Transverse colon (tissue), 4 donors: ENCODE results near the gene ICAM4. TPM values are rescaled to one million over a fixed set of nuclear protein-coding genes. Genes with fewer than 3 reads are reported as not detected.

ENCODE experiments used
- DNase-seq: peaks from one replicate; pipeline ENCODE4 v3.0.0-alpha.2; 2019
- H3K27ac ChIP-seq, 4 donors: fragments of 200-600 bp; sonication (generic); 2 replicates each; pipeline ENCODE4 v1.5.1; 2016 to 2018; ENCODE audit warnings: inconsistent platforms in 4 of 4
- H3K27me3 ChIP-seq: fragments of 200-600 bp; sonication (generic); 2 replicates; pipeline ENCODE4 v1.5.1; 2017; ENCODE audit warnings: inconsistent platforms
- H3K36me3 ChIP-seq, 4 donors: fragments of 200-600 bp; sonication (generic); 2 replicates each; pipeline ENCODE4 v1.5.1; 2017 to 2019; ENCODE audit warnings: inconsistent platforms in 4 of 4
- H3K4me1 ChIP-seq, 4 donors: fragments of 200-600 bp; sonication (generic); 2 replicates each; pipeline ENCODE4 v1.5.1; 2017 to 2020; ENCODE audit warnings: inconsistent platforms in 4 of 4
- H3K4me3 ChIP-seq, 4 donors: fragments of 200-600 bp; sonication (generic); 1 replicate in 1 of 4; 2 replicates in 3 of 4; pipeline versions ENCODE4 v1.5.1 to v1.6.1; 2017 to 2019; ENCODE audit warnings: inconsistent platforms in 4 of 4
- H3K9me3 ChIP-seq, 2 donors: fragments of 200-600 bp; sonication (generic); 2 replicates each; pipeline ENCODE4 v1.5.1; 2017 to 2019; ENCODE audit warnings: inconsistent platforms in 2 of 2
- EP300 ChIP-seq: sonication (generic); formaldehyde crosslinking; IDR thresholded peaks from one replicate; pipeline ENCODE4 v1.6.1; 2017; ENCODE audit warnings: antibody characterized with exemption, low read depth
- POLR2A ChIP-seq: fragments of 450-650 bp; IDR thresholded peaks from one replicate; pipeline ENCODE4 v1.6.1; 2016; ENCODE audit warnings: antibody characterized with exemption, mild to moderate bottlenecking, moderate library complexity
- POLR2AphosphoS5 ChIP-seq, 3 donors: sonication (generic); formaldehyde crosslinking; IDR thresholded peaks; one replicate each; pipeline ENCODE4 v1.6.1; 2016; ENCODE audit warnings: antibody characterized with exemption in 3 of 3
- WGBS, 2 donors: methylation state at CpG; one replicate each; pipeline ENCODE4 v1.1.5; 2018; ENCODE audit warnings: low coverage in 1 of 2; 5-methylcytosine and 5-hydroxymethylcytosine counted together
- in situ Hi-C, 4 donors: fragments of 200-750 bp; cut with MboI; loops; one replicate each; pipeline versions ENCODE4 v1.15.0 to v1.15.1; 2017; ENCODE audit warnings: low sequenced_read_pairs in 3 of 4, low pct_ligation_motif_present in 1 of 4, low pct_unique_long_range_greater_than_20kb in 1 of 4
- intact Hi-C: fragments of 100-400 bp; cut with DNase I; formaldehyde crosslinking; loops from one replicate; pipeline ENCODE4 v1.15.1; 2023; ENCODE audit warnings: low total_unique reads
- total RNA-seq, 4 donors: library from RNA; depleted of rRNA; stranded (reverse); fragments of >200 nt; gene quantifications; one replicate each; pipeline ENCODE4 v1.1.0, GENCODE V29; 2016
- TF ChIP-seq, protein P1 (sequence below), 5 experiments: fragments of 200-600 bp in 3 of 5; fragments of 450-650 bp in 2 of 5; sonication (generic) in 3 of 5; IDR thresholded peaks; 1 replicate in 2 of 5; 2 replicates in 3 of 5; pipeline ENCODE4 v1.5.1; 2016 to 2017; ENCODE audit warnings: antibody characterized with exemption in 5 of 5, inconsistent platforms in 3 of 5, mild to moderate bottlenecking in 2 of 5, moderate library complexity in 1 of 5

ICAM4 gene
- total RNA-seq, 4 donors from 2014 or later, result 0.48 to 0.55 TPM; not detected in 2

DNA sequence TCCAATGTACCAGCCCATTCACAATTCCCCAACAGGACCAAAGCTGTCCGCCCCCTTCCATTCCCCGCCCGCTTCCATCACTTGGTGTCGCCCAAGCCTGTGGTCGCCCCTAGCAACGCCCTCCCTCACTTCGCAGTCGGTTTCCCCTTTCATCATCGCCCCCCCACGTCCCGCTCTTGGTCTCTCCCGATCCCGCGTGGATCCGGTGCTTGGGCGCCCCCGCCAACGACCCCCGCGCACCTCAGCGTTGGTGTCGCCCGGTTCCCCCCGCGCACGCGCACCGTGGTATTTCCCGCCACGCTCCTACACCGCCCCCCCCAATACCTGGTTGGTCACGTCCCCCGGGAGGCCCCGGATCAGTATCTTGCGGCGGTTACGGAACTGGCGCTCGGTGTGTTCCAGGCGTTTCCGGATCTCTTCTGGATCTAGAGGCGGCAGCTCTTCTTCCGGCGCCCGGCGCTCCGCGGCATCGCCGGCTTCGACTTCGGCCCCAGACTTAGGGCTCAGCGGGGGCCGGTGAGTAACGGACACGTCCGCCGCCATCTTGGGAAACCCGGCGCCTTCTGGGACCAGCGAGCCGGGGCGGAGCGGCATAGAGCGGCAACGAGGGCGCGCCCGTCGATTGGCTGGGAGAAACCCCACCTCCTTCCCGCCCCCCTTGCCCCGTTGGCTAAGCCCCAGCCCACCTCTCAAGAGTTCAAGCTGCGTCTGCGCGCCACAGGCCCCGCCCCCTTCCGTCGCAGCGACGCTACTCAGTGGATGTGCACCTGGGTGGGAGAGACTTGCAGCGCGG, 46.4 kb downstream of the ICAM4 start, which contains the start of gene RAVER1:
Gene RAVER1 (minus strand): TSS at position 565 of the 793 bp plus-strand sequence. CDS start 22 bp downstream, at position 543.
- no peaks in the 10 kb centered on the region for H3K27me3 ChIP-seq
- no peaks in the 10 kb centered on the region for H3K9me3 ChIP-seq
- peak within 1 kb of the TSS; percentile 90 to 95 (median 91) for H3K27ac ChIP-seq
- 1% methylated on average over 35 of the region's 82 CpGs; no CpG with 5 or more reads in 1 of the 2 donors for WGBS, 2 donors
- DNase-seq, result peak; percentile 99
- in situ Hi-C loops, result no loop called here
- TF ChIP-seq EP300, result no peak
- TF ChIP-seq POLR2A, result peak; percentile 74
- TF ChIP-seq, protein P1, sequence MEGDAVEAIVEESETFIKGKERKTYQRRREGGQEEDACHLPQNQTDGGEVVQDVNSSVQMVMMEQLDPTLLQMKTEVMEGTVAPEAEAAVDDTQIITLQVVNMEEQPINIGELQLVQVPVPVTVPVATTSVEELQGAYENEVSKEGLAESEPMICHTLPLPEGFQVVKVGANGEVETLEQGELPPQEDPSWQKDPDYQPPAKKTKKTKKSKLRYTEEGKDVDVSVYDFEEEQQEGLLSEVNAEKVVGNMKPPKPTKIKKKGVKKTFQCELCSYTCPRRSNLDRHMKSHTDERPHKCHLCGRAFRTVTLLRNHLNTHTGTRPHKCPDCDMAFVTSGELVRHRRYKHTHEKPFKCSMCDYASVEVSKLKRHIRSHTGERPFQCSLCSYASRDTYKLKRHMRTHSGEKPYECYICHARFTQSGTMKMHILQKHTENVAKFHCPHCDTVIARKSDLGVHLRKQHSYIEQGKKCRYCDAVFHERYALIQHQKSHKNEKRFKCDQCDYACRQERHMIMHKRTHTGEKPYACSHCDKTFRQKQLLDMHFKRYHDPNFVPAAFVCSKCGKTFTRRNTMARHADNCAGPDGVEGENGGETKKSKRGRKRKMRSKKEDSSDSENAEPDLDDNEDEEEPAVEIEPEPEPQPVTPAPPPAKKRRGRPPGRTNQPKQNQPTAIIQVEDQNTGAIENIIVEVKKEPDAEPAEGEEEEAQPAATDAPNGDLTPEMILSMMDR (IDR thresholded peaks at IDR 0.05), result no peak
- TF ChIP-seq POLR2AphosphoS5 (IDR thresholded peaks at IDR 0.05), result peak; percentile 81 to 90 (median 90)
- intact Hi-C loops, result no loop called here
- peak within 1 kb of the TSS; percentile 66 to 89 (median 74) for H3K4me3 ChIP-seq
- peaks cover 0 to 13% (median 7%) of the 10 kb centered on the region in 4 donors for H3K36me3 ChIP-seq
- H3K4me1 ChIP-seq, result peaks cover 0 to 31% (median 18%) of the 10 kb centered on the region in 4 donors

DNA sequence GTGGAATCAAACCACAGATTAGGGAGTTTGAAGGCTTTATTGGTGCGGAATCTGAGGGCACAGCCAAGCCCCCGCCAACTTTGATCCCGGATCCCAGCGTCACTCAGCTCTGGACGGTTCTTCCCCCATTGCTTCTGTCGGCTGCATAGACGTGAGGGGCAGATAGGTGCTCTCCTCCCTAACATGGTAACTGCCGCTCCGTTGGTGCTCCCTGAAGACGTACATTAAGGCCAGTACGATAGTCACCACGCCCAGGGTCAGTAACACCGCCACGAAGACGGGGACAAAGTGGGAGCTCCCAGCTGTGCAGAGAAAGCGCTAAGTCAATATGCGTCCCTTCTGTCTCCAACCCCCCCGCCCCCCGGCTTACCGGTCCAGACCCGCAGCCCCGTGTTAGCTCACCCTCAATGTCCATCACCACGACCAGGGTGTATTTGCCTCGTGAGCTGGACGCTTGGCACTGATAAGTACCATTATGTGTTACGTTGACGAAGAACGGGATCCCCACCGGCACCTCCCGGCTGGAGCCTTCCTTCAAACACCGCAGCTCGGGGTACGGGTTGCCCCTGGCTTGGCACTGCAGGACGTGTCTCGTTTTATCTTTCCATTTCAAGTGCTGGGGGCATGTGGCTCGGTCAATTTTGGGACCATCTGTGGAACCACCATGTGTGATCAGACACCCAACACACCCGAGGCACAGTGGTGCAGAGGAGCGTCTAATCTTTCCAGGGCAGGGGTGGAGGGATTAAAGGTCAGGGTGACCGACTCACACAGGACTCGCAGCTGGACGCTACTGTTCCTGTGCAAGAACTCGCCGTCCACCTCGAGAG, 47.2 kb downstream of the ICAM4 start:
- Histone ChIP-seq H3K4me1 (peaks cover 0 to 31% (median 18%) of the 10 kb centered on the region in 4 donors), H3K9me3 (no peaks in the 10 kb centered on the region), H3K27ac (peak overlapping the region; percentile 90 to 95 (median 91)), H3K4me3 (peak overlapping the region; percentile 45 to 89 (median 72)), H3K27me3 (no peaks in the 10 kb centered on the region), H3K36me3 (peaks cover 0 to 6% (median under 1%) of the 10 kb centered on the region in 4 donors)
- in situ Hi-C loops, result no loop called here
- 18% methylated on average over 43 of the region's 44 CpGs; no CpG with 5 or more reads in 1 of the 2 donors for WGBS, 2 donors
- TF ChIP-seq, protein P1 (IDR thresholded peaks at IDR 0.05), result no peak
- TF ChIP-seq POLR2AphosphoS5 (IDR thresholded peaks at IDR 0.05), result no peak
- no peak for TF ChIP-seq EP300
- TF ChIP-seq POLR2A, result no peak
- intact Hi-C loops, result no loop called here
- peak; percentile 32 for DNase-seq

- H3K9me3 ChIP-seq, result no peaks in the 10 kb centered on the region
- no peaks in the 10 kb centered on the region for H3K36me3 ChIP-seq
- peak; percentile 69 to 92 (median 89) for TF ChIP-seq POLR2AphosphoS5 (IDR thresholded peaks at IDR 0.05)
- TF ChIP-seq POLR2A, result peak; percentile 84
- no peak for TF ChIP-seq EP300
- TF ChIP-seq, protein P1 (IDR thresholded peaks at IDR 0.05), result peak in 3 of 5 experiments; percentile 4 to 29 (median 17)
- WGBS, 2 donors, result 38% methylated on average over 28 of the region's 59 CpGs; no CpG with 5 or more reads in 1 of the 2 donors
- H3K4me1 ChIP-seq, result peaks cover 0 to 31% (median 18%) of the 10 kb centered on the region in 4 donors
- H3K27ac ChIP-seq, result peak overlapping the region; percentile 90 to 95 (median 91)
- peak overlapping the region; percentile 45 to 89 (median 72) for H3K4me3 ChIP-seq
- DNase-seq, result peak; percentile 97
- no peaks in the 10 kb centered on the region for H3K27me3 ChIP-seq
- intact Hi-C loops (no loop called here), in situ Hi-C loops (no loop called here)
Measured at GRCh38 chr19:10334588-10335351, 48.0 kb downstream of the ICAM4 start.
